Right hindlimb (tissue), 1 donor: ENCODE data around the gene KPTN.

ENCODE experiments used
- DNase-seq: peaks from one replicate; pipeline ENCODE4 v3.0.0-alpha.2; 2018

The KPTN gene

GRCh38 chr19:47432091-47432490, 51.9 kb downstream of the KPTN start:
- DNase-seq = no peak

GRCh38 chr19:47430041-47430802, 53.8 kb downstream of the KPTN start:
- DNase-seq = peak; percentile 44

DNA sequence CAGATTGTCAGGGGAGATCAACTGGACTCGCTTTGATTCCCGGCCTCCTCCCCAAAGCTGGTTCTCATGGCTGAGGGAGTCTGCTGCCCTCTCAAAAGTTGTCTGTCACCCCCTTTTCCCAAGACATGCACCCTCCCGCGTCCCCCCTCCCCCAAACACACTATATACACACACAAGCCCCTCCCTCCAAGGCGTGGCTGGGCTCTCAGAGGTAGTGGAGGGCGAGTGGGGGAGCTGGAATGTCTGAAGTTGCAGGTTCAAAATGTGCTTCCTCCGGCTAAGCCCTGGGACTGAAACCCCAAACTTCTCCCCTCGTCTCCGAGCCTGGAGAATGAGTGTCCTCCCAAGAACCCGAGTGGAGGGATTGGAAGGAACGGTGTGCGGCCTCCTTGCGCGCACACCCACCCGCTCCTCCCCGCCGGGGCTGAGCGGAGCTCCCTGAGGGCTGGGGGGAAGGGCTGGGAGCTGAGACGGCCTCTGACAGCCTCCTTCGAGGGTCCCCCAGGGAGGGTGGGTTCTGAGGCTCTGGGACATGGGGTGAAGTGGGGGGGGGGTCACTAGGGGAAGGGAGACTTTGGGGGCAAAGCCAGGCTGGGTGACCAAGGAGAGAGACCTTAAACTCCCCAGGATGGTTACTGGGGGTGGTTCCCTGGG, 54.8 kb downstream of the KPTN start:
- DNase-seq = no peak

DNA sequence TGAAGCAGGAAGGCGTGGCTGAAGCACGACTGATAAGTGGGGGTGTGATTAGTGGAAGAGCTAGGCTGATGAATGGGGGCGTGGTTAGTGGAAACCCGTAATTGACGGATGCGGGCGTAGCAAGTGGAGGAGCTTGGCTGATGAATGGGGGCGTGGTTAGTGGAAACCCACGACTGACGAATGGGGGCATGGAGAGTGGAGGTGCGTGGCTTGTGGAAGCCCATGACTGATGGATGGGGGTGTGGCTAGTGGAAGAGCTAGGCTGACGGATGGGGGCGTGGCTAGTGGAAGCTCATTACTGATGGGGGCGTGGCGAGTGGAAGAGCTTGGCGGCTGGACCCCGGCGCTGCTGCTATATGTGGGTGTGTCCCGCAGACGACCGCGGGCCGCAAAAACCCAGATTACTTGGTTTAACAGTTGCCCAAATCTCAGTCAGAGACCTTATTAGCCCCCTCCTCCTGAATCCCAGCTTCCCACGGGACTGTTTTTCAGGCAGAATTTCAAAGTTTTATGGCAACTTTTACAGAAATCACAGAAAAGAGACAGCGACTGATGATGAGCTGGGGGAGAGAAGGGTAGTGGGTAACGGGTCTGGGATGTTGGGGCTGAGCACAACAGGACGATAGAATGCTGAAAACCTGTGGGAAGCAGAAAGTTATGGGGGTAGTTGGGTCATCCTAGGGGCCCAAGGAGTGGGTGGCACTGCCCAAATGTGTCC, 55.7 kb downstream of the KPTN start:
- peak; percentile 81 for DNase-seq

DNA sequence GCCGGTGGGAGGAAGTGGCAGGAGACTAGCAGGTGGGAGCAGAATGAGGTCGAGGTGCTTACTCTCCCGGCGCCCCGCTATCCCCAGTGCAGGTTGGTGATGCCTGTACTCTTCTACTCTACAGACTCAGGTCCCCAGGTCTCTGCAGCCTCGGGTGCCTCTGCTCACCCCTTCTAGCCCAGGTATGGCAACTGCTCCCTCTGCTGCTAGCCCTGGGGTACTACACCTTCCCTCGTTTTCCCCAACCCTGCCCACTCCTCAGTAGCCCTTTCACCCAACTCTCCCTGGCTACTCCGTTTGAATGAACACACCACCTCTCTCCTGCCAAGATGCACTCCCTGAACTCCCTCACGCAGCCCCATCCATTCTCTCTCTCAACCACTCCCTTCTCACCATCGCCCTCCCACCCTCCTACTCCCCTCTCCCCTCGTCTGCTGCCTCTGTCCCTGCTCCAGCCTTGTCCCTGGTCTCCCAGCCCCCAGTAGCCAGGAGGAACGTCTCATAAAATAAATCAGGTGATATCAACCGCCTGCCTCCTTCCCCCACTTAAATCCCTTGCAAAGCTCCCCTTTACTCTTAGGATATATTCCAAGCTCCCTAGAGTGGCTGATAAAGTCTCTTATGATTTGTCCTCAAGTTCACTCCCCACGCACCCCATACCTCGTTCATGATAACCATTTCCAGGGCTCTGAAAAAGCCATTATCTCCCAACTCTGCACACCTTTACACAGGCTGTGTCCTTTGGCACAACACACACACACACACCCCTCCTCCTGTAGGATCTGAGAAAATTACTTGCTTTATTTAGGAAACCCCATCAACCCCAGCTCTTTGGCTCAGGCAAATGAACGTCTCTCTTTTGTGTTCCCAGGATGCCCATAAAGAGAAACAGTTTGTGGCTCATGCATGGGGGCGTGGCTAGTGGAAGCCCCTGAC, 56.5 kb downstream of the KPTN start:
- peak; percentile 63 for DNase-seq
